OCI-LY7 (cell line): Measurements from ENCODE around the gene LARP1. TPM values are rescaled to one million over a fixed set of nuclear protein-coding genes. Genes with fewer than 3 reads are reported as not detected.
"Not testable (repeated sequence)": the region's sequence is repeated elsewhere in the genome, so short reads cannot be mapped to it uniquely, and the experiment has no call there.

Source experiments
- BruUV-seq: library from RNA; stranded (reverse); fragments of 400-500 nt; replicated peaks from 2 replicates; lab custom pipeline; 2021; lab: Mats Ljungman, UMichigan
- CTCF ChIA-PET: fragments of 300-600 bp; sonication (Branson Sonifier 250); formaldehyde crosslinking; loops from one replicate; lab custom pipeline; 2022; ENCODE audit warnings: antibody characterized with exemption; ENCODE audit not compliant: unreplicated experiment; lab: Charles Lee
- POLR2A ChIA-PET: fragments of 300-600 bp; sonication (Branson Sonifier 250); formaldehyde crosslinking; loops from one replicate; lab custom pipeline; 2022; ENCODE audit warnings: antibody characterized with exemption; lab: Charles Lee
- DNase-seq: peaks from one replicate; pipeline ENCODE4 v3.0.0-alpha.2; 2015; ENCODE audit warnings: low spot score
- H2AFZ ChIP-seq: fragments of 200-600 bp; sonication (generic), shearing (Covaris generic); 2 replicates; pipeline ENCODE4 v1.6.1; 2014; ENCODE audit warnings: mild to moderate bottlenecking, antibody characterized with exemption, low read length, moderate library complexity
- H3K27ac ChIP-seq: fragments of 200-600 bp; sonication (generic); 2 replicates; pipeline ENCODE4 v1.5.1; 2014; ENCODE audit warnings: mixed run types, low read depth, mild to moderate bottlenecking, moderate library complexity, low read length, inconsistent platforms; ENCODE audit not compliant: poor library complexity, severe bottlenecking
- H3K36me3 ChIP-seq: fragments of 200-600 bp; sonication (generic); 2 replicates; pipeline ENCODE4 v1.6.1; 2014; ENCODE audit warnings: mild to moderate bottlenecking, antibody characterized with exemption, low read length, moderate library complexity, mixed read lengths; ENCODE audit not compliant: insufficient read depth
- H3K4me1 ChIP-seq: fragments of 200-600 bp; sonication (generic); 2 replicates; pipeline ENCODE4 v1.5.1; 2014; ENCODE audit warnings: mild to moderate bottlenecking, low read length; ENCODE audit not compliant: insufficient read depth, poor library complexity, severe bottlenecking
- H3K4me2 ChIP-seq: fragments of 200-600 bp; sonication (generic); 2 replicates; pipeline ENCODE4 v1.6.1; 2014; ENCODE audit warnings: mild to moderate bottlenecking, low read length
- H3K4me3 ChIP-seq: fragments of 200-600 bp; sonication (generic); 2 replicates; pipeline ENCODE4 v1.5.1; 2014; ENCODE audit warnings: mild to moderate bottlenecking, low read depth, low read length; ENCODE audit not compliant: poor library complexity, severe bottlenecking
- H3K79me2 ChIP-seq: fragments of 200-600 bp; sonication (generic); 2 replicates; pipeline ENCODE4 v1.6.1; 2016; ENCODE audit warnings: low read depth, mild to moderate bottlenecking, low read length, moderate library complexity, mixed read lengths; ENCODE audit not compliant: insufficient read depth
- H3K9me2 ChIP-seq: fragments of 200-600 bp; sonication (generic); 2 replicates; pipeline ENCODE4 v1.6.1; 2016; ENCODE audit warnings: mild to moderate bottlenecking, low read length, mixed read lengths; ENCODE audit not compliant: insufficient read depth
- H3K9me3 ChIP-seq: fragments of 200-600 bp; sonication (generic); 2 replicates; pipeline ENCODE4 v1.6.1; 2014; ENCODE audit warnings: mild to moderate bottlenecking, mixed run types, low read length, mixed read lengths
- H4K20me1 ChIP-seq: fragments of 200-600 bp; sonication (generic); 2 replicates; pipeline ENCODE4 v1.6.1; 2014; ENCODE audit warnings: mild to moderate bottlenecking, antibody characterized with exemption, low read length, moderate library complexity, mixed read lengths; ENCODE audit not compliant: insufficient read depth
- EZH2phosphoT487 ChIP-seq: fragments of 200-600 bp; sonication (generic); IDR thresholded peaks from 2 replicates; pipeline ENCODE4 v1.6.1; 2018; ENCODE audit warnings: low read depth, borderline replicate concordance, mild to moderate bottlenecking, mixed run types, antibody characterized with exemption, low read length, moderate library complexity, mixed read lengths
- intact Hi-C: fragments of 100-400 bp; cut with micrococcal nuclease; formaldehyde crosslinking; loops from one replicate; pipeline ENCODE4 v1.10.0; 2022; ENCODE audit not compliant: unreplicated experiment
- total RNA-seq, 2 experiments: library from RNA; depleted of rRNA in 1 of 2; stranded (reverse); fragments of >200 nt in 1 of 2; shearing (Covaris generic) in 1 of 2; gene quantifications; 2 replicates each; pipeline ENCODE4 v1.2.3, GENCODE V29; 2014 to 2022
- TF ChIP-seq, protein P1 (sequence below): fragments of 200-600 bp; sonication (generic); conservative IDR thresholded peaks from 2 replicates; pipeline ENCODE4 v1.5.1; 2014; ENCODE audit warnings: mild to moderate bottlenecking, antibody characterized with exemption, low read length, moderate library complexity, mixed read lengths

The LARP1 gene
- total RNA-seq, 2 experiments from 2014 or later = 71.1 to 274 TPM

DNA sequence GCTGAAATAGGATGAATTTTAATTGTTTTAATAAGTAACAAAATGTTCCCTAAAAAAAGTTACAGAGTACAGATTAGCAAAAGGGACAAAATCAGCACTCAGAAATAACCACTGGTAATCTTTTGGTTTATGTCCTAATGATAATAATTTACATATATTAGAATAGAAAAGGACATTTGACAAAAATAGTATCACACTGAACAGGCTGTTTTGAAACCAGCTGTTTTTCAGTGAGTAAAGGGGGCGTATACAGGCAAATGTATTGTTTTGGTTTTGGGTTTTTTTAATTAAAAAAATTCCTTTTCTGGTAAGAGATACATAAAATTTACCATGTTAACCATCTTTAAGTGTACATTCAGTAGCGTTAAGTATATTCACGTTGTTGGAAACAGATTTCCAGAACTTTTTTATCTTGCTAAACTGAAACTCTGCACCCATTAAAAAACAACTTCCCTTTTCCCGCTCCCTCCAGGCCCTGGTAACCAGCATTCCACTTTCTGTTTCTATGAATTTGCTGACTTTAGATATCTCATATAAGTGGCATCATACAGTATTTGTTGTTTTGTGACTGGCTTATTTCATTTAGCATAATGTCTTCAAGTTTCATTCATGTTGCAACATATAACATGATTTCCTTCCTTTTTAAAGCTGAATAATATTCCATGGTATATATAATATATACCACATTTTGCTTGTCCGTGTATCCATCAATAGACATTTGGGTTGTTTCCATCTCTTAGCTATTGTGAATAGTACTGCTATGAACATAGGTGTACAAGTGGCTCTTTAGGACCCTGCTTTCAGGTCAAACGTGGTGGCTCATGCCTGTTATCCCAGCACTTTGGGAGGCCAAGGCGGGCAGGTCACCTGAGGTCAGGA, 20.6 kb upstream of the LARP1 start:
- no peak for TF ChIP-seq EZH2phosphoT487
- TF ChIP-seq, protein P1, sequence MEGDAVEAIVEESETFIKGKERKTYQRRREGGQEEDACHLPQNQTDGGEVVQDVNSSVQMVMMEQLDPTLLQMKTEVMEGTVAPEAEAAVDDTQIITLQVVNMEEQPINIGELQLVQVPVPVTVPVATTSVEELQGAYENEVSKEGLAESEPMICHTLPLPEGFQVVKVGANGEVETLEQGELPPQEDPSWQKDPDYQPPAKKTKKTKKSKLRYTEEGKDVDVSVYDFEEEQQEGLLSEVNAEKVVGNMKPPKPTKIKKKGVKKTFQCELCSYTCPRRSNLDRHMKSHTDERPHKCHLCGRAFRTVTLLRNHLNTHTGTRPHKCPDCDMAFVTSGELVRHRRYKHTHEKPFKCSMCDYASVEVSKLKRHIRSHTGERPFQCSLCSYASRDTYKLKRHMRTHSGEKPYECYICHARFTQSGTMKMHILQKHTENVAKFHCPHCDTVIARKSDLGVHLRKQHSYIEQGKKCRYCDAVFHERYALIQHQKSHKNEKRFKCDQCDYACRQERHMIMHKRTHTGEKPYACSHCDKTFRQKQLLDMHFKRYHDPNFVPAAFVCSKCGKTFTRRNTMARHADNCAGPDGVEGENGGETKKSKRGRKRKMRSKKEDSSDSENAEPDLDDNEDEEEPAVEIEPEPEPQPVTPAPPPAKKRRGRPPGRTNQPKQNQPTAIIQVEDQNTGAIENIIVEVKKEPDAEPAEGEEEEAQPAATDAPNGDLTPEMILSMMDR = no peak
- no TSS peak for BruUV-seq
- no peaks in the 10 kb centered on the region for H3K36me3 ChIP-seq
- H3K4me1 ChIP-seq = no peaks in the 10 kb centered on the region
- DNase-seq = no peak
- no peak overlapping the region for H3K4me3 ChIP-seq
- intact Hi-C loops = no loop called here
- H4K20me1 ChIP-seq = no peaks in the 10 kb centered on the region
- no peak overlapping the region for H3K4me2 ChIP-seq
- CTCF ChIA-PET = no interaction called here
- H2AFZ ChIP-seq = no peak overlapping the region
- POLR2A ChIA-PET = interaction anchor here (0.7 to 1.2 kb wide), 3 partner anchors 9 to 133 kb away, joined by 3 to 6 read pairs (median 4); no protein-coding TSS in a partner anchor
- H3K79me2 ChIP-seq = no peaks in the 10 kb centered on the region
- H3K9me3 ChIP-seq = no peaks in the 10 kb centered on the region
- H3K27ac ChIP-seq = no peak overlapping the region
- H3K9me2 ChIP-seq = no peaks in the 10 kb centered on the region

DNA sequence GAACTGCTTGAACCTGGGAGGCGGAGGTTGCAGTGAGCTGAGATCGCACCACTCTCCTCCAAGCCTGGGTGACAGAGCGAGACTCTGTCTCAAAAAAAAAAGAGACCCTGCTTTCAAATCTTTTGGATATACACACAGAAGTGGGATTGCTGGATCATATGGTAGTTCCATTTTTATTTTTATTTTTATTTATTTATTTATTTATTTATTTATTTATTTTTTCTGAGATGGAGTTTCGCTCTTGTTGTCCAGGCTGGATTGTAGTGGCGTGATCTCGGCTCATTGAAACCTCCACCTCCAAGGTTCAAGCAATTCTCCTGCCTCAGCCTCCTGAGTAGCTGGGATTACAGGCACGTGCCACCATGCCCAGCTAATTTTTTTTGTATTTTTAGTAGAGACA, 19.8 kb upstream of the LARP1 start:
- intact Hi-C loops, H3K4me2 ChIP-seq, H3K9me2 ChIP-seq, DNase-seq, BruUV-seq, H3K79me2 ChIP-seq, H3K36me3 ChIP-seq, H3K4me1 ChIP-seq, H3K9me3 ChIP-seq, H2AFZ ChIP-seq, H4K20me1 ChIP-seq, H3K4me3 ChIP-seq, H3K27ac ChIP-seq, CTCF ChIA-PET: not testable (repeated sequence)
- POLR2A ChIA-PET = interaction anchor here (0.6 kb wide), 1 partner anchor 633 kb away, joined by 4 read pairs; no protein-coding TSS in a partner anchor

DNA sequence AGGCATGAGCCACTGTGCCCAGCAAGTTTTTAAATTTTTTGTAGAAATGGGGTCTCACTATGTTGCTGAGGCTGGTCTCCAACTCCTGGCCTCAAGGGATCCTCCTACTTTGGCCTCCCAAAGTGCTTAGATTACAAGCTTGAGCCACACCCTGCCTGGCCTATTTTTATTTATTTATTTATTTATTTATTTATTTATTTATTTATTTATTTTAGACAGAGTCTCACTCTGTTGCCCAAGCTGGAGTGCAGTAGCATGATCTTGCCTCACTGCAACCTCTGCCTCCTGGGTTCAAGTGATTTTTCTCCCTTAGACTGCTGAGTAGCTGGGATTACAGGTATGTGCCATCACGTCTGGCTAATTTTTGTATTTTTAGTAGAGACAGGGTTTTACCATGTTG, 18.8 kb upstream of the LARP1 start:
- not testable (repeated sequence) for BruUV-seq

More for the DNA sequence above, 18.8 kb upstream of the LARP1 start:
- H3K4me2 ChIP-seq, DNase-seq, intact Hi-C loops, H3K9me3 ChIP-seq, H2AFZ ChIP-seq, H3K36me3 ChIP-seq, H3K4me1 ChIP-seq, CTCF ChIA-PET, H3K27ac ChIP-seq, H4K20me1 ChIP-seq, H3K79me2 ChIP-seq, H3K4me3 ChIP-seq, H3K9me2 ChIP-seq: not testable (repeated sequence)
- POLR2A ChIA-PET = interaction anchor here (0.6 to 0.7 kb wide), 2 partner anchors 12 to 23 kb away, joined by 3 read pairs; no protein-coding TSS in a partner anchor
